ENCODE measurements around the gene NOL9.

NOL9 gene

GRCh38 chr1:6591644-6592043 is 37.3 kb upstream of the NOL9 start:
- no peak overlapping the region for H3K27ac Mint-ChIP-seq
- TF ChIP-seq CTCF (IDR thresholded peaks at IDR 0.05; ENCODE audit: unreplicated experiment in 3 of 3): no peak
- no peaks in the 10 kb centered on the region for H3K27me3 Mint-ChIP-seq (ENCODE audit: low read depth)

GRCh38 chr1:6591222-6591621 is 36.9 kb upstream of the NOL9 start:
- Mint-ChIP-seq H3K27ac (no peak overlapping the region), H3K36me3 (ENCODE audit: low read depth) (peaks cover 19% of the 10 kb centered on the region), H3K9me3 (no peaks in the 10 kb centered on the region), H3K27me3 (ENCODE audit: low read depth) (no peaks in the 10 kb centered on the region), H3K4me3 (no peak overlapping the region), H3K4me1 (peaks cover 6% of the 10 kb centered on the region)
- TF ChIP-seq CTCF (IDR thresholded peaks at IDR 0.05; ENCODE audit: unreplicated experiment in 3 of 3): no peak

More at GRCh38 chr1:6591644-6592043, 37.3 kb upstream of the NOL9 start:
- peaks cover 23% of the 10 kb centered on the region for H3K36me3 Mint-ChIP-seq (ENCODE audit: low read depth)
- no peaks in the 10 kb centered on the region for H3K9me3 Mint-ChIP-seq
- H3K4me3 Mint-ChIP-seq: no peak overlapping the region
- H3K4me1 Mint-ChIP-seq: peaks cover 10% of the 10 kb centered on the region

GRCh38 chr1:6590046-6590445 is 35.7 kb upstream of the NOL9 start:
- H3K4me1 Mint-ChIP-seq: no peaks in the 10 kb centered on the region
- no peaks in the 10 kb centered on the region for H3K27me3 Mint-ChIP-seq (ENCODE audit: low read depth)
- H3K27ac Mint-ChIP-seq: no peak overlapping the region
- H3K4me3 Mint-ChIP-seq: no peak overlapping the region
- H3K36me3 Mint-ChIP-seq (ENCODE audit: low read depth): peaks cover 7% of the 10 kb centered on the region
- TF ChIP-seq CTCF (IDR thresholded peaks at IDR 0.05; ENCODE audit: unreplicated experiment in 3 of 3): no peak
- no peaks in the 10 kb centered on the region for H3K9me3 Mint-ChIP-seq

- Mint-ChIP-seq H3K9me3 (no peaks in the 10 kb centered on the region), H3K4me3 (no peak overlapping the region), H3K36me3 (ENCODE audit: low read depth) (peaks cover 6% of the 10 kb centered on the region), H3K27ac (no peak overlapping the region), H3K4me1 (no peaks in the 10 kb centered on the region), H3K27me3 (ENCODE audit: low read depth) (no peaks in the 10 kb centered on the region)
- TF ChIP-seq CTCF (IDR thresholded peaks at IDR 0.05; ENCODE audit: unreplicated experiment in 3 of 3): no peak
Observed at GRCh38 chr1:6588893-6589520, 34.7 kb upstream of the NOL9 start.

GRCh38 chr1:6588128-6588892 is 34.0 kb upstream of the NOL9 start:
- TF ChIP-seq CTCF (IDR thresholded peaks at IDR 0.05; ENCODE audit: unreplicated experiment in 3 of 3): no peak

More at GRCh38 chr1:6588128-6588892, 34.0 kb upstream of the NOL9 start:
- no peak overlapping the region for H3K4me3 Mint-ChIP-seq
- H3K27ac Mint-ChIP-seq: no peak overlapping the region
- H3K36me3 Mint-ChIP-seq (ENCODE audit: low read depth): peaks cover 4% of the 10 kb centered on the region
- H3K4me1 Mint-ChIP-seq: no peaks in the 10 kb centered on the region
- H3K9me3 Mint-ChIP-seq: no peaks in the 10 kb centered on the region
- no peaks in the 10 kb centered on the region for H3K27me3 Mint-ChIP-seq (ENCODE audit: low read depth)

All from nephron (organoid).